ENCODE measurements around the gene G6PC2. TPM values are rescaled to one million over a fixed set of nuclear protein-coding genes. Genes with fewer than 3 reads are reported as not detected.

The G6PC2 gene
- total and polyA plus RNA-seq, 4 donors, result not detected

- WGBS, result 90% methylated on average over 3 of the region's 3 CpGs
These were observed 43.0 kb downstream of the G6PC2 start for GRCh38 chr2:168944065-168944464.

GRCh38 chr2:168945508-168945907 is 44.4 kb downstream of the G6PC2 start:
- no peak overlapping the region for H3K4me3 ChIP-seq (ENCODE audit: low read depth in 1 of 3, low read length in 3 of 3)
- peaks cover 1 to 64% (median 21%) of the 10 kb centered on the region in 4 donors for H3K36me3 ChIP-seq (ENCODE audit: control insufficient read depth in 4 of 4, insufficient read depth in 3 of 4, low read depth in 1 of 4, low read length in 3 of 4)
- H3K9me3 ChIP-seq (ENCODE audit: control insufficient read depth in 4 of 4, low read length in 3 of 4), result no peaks in the 10 kb centered on the region
- no peak for DNase-seq (ENCODE audit: low spot score)
- TF ChIP-seq ATF3 (IDR thresholded peaks at IDR 0.05) (no peak), SP1 (IDR thresholded peaks at IDR 0.05) (no peak), MAX (IDR thresholded peaks at IDR 0.05) (no peak), TAF1 (conservative IDR thresholded peaks at IDR 0.05) (no peak), GABPA (IDR thresholded peaks at IDR 0.05 in 1 of 2, conservative IDR thresholded peaks at IDR 0.05 in 1 of 2) (no peak), EGR1 (IDR thresholded peaks at IDR 0.05; ENCODE audit: low read depth in 2 of 2) (no peak), RAD21 (IDR thresholded peaks at IDR 0.05) (no peak), YY1 (IDR thresholded peaks at IDR 0.05) (no peak), CTCF (IDR thresholded peaks at IDR 0.05; ENCODE audit: low read depth, low read length, missing input control) (no peak), HNF4G (IDR thresholded peaks at IDR 0.05) (no peak), JUND (IDR thresholded peaks at IDR 0.05) (no peak), FOXA1 (IDR thresholded peaks at IDR 0.05) (no peak), REST (IDR thresholded peaks at IDR 0.05) (no peak), FOXA2 (IDR thresholded peaks at IDR 0.05) (no peak), ZBTB33 (IDR thresholded peaks at IDR 0.05) (no peak), RXRA (IDR thresholded peaks at IDR 0.05) (no peak), HNF4A (conservative IDR thresholded peaks at IDR 0.05) (no peak), NR2F2 (IDR thresholded peaks at IDR 0.05) (no peak)
- WGBS, result 65% methylated on average over 4 of the region's 4 CpGs
- peaks cover 0 to 9% (median 1%) of the 10 kb centered on the region in 4 donors for H3K4me1 ChIP-seq (ENCODE audit: control insufficient read depth in 4 of 4, insufficient read depth in 4 of 4, low read length in 3 of 4)
- no peak overlapping the region for H3K9ac ChIP-seq (ENCODE audit: low read depth in 1 of 2, low read length in 2 of 2)
- no peaks in the 10 kb centered on the region for H3K27me3 ChIP-seq (ENCODE audit: control insufficient read depth in 4 of 4, insufficient read depth in 4 of 4, low read length in 3 of 4)
- no peak overlapping the region for H3K27ac ChIP-seq (ENCODE audit: low read depth in 1 of 2, low read length in 2 of 2)

More at GRCh38 chr2:168944065-168944464, 43.0 kb downstream of the G6PC2 start:
- Histone ChIP-seq H3K9ac (ENCODE audit: low read depth in 1 of 2, low read length in 2 of 2) (no peak overlapping the region), H3K4me3 (ENCODE audit: low read depth in 1 of 3, low read length in 3 of 3) (no peak overlapping the region), H3K36me3 (ENCODE audit: control insufficient read depth in 4 of 4, insufficient read depth in 3 of 4, low read depth in 1 of 4, low read length in 3 of 4) (peaks cover 1 to 59% (median 16%) of the 10 kb centered on the region in 4 donors), H3K4me1 (ENCODE audit: control insufficient read depth in 4 of 4, insufficient read depth in 4 of 4, low read length in 3 of 4) (peaks cover 0 to 9% (median 1%) of the 10 kb centered on the region in 4 donors), H3K9me3 (ENCODE audit: control insufficient read depth in 4 of 4, low read length in 3 of 4) (no peaks in the 10 kb centered on the region), H3K27ac (ENCODE audit: low read depth in 1 of 2, low read length in 2 of 2) (no peak overlapping the region), H3K27me3 (ENCODE audit: control insufficient read depth in 4 of 4, insufficient read depth in 4 of 4, low read length in 3 of 4) (no peaks in the 10 kb centered on the region)
- DNase-seq (ENCODE audit: low spot score), result no peak
- TF ChIP-seq GABPA (IDR thresholded peaks at IDR 0.05 in 1 of 2, conservative IDR thresholded peaks at IDR 0.05 in 1 of 2) (no peak), MAX (IDR thresholded peaks at IDR 0.05) (no peak), ZBTB33 (IDR thresholded peaks at IDR 0.05) (no peak), TAF1 (conservative IDR thresholded peaks at IDR 0.05) (no peak)

Data from liver (tissue), 9 donors.